Stimulated activated CD4-positive, alpha-beta T cell treated with anti-CD3 and anti-CD28 coated beads, Interleukin-1b, Interleukin-23, amount 100 ng/mL, for 1 hour (primary cell): ENCODE data around the gene KIRREL3.

Experiments used
- DNase-seq, 2 donors: peaks; one replicate each; pipeline ENCODE4 v3.0.0-alpha.2; 2020; ENCODE audit warnings: low read depth in 2 of 2

Gene KIRREL3

DNA sequence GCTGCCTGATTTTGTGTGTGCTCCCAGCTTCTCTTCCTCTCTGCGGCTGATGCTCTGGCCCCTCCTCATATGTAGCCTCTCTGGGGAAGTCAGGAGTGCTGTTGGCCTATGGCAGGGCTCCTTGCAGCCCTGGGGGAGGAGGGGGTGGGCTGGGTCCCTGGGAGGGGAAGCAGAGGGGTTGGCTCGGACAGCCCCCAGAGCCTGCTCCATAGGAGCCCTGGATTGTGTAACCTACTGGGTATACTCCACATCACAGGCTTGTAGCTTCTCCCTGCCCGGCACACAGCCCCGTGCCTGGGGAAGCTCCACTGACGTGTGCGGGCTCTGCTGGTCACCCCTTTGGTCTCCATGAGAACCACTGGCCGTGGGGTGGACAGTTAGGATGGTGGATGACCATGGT, 531.3 kb downstream of the KIRREL3 start:
- no peak for DNase-seq

DNA sequence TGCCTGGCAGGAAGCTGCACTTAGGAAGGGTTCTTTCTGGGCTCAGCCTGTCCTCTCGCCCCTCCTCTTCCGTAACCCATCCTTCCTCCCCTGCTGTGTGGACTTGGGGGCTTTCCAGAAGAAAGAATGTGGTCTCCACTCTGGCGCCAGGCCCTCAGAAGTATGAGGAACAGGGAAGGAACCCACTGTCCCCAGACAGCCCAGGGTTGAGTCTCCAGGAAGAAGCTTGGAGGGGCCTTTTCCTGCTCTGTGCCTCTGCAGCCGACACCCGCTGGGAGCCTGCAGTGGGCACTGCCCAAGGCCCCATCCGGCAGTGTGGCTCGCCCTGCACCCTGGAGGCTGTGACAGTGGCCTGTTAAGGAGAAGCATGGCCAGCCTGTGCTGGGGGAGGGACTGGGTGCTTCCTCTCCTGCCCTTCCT, 532.5 kb downstream of the KIRREL3 start:
- no peak for DNase-seq

DNA sequence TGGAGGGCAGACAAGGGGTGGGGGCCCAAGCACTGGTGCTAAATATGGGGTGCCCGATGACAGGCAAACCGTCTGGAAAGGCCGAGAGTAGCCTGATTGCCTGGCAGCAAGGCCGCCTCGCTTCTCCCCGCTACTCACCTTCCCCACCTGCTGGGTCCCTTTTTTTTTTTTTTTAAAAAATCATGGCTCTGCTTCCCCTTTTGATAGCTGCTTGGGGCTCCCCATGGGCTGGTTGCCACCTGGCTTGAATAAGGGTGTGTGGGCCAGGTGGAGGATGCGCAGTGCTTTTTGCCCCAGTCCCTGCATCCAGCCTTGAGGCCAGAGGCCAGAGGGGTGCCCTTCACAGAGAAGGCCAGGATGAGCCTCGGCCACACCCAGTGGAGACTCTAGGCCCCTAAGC, 533.1 kb downstream of the KIRREL3 start:
- no peak for DNase-seq

DNA sequence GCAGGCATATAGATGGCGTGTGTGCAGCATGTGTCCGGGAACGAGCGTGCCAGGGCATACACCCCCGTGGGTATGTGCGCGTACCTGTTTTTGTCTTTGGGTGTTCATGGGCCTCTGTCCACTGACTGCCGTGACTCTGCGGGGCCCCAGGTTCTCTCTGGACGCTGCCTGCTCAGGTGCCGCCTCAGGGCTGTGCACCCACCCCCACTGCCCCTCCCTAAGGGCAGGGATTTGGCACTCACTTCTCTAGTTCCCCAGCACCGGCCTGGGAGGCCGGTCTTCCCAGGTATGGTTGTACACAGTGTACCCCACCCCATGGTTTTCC, 533.6 kb downstream of the KIRREL3 start:
- DNase-seq, result no peak

DNA sequence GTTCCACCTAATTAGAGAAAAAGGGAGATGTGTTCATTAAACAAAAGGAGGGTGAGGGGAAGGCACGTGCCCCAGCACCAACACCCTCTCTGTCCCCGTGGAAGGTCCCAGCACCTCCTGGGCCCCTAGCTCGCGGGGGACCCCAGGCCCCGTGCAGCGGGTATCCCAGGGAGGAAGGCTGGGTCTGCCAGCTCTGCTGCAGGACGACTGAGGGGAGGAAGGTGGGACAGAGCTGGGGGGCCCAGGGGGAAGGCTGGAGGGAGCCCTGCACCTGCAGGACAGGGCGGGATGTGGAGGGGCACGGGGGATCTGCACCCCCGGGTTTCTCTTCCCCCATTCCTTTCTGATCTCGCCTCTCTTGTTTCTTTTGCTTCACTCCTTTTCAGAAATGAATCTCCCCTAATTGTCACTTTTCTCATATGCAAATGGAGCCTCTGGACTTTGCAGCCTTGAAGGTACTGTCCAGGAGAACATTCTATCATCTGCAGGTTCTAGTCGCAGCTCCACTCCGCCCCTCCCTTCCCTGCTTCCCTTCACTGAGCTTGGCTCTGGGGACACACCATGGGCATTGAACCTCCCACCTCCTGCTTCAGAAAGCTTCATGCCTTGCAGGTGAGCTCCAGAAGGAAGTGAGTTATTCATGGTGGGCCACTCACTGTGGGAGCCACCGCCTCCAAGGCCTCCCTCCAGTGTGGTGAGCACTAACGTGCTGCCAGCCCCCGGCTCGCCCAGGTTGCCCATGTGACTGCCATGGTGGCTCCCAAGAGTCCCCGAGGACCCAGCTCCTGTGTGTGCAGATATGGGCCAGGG, 534.1 kb downstream of the KIRREL3 start:
- no peak for DNase-seq

DNA sequence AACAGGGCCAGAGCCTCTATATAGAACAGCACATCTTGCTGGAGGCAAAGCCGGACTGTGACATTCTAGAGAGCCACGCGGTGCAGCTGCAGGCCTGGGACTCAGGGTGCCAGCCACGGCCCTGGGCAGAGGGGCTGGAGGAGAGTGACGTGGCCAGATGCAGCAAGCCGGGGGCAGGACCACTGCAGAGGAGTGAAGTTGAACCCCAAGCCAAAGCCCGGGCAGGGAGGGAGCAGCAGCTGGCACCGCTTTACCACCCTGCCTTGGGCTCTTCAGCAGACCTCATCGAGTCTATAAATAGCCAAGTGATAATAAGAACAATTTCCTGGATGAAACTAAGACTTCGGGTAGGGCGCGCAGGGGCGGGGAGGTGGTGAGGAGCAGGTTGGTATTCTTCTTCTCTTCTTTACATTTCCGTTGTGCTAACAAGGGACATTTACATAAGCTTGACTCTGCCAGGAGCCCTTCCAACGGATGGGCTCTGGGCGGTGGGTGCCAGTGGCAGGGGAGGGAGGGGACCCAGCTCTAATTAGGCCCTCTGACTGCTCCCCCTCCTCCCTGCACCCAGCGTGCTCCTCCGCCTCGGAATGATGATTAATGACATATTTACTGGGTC, 534.9 kb downstream of the KIRREL3 start:
- DNase-seq, result no peak

DNA sequence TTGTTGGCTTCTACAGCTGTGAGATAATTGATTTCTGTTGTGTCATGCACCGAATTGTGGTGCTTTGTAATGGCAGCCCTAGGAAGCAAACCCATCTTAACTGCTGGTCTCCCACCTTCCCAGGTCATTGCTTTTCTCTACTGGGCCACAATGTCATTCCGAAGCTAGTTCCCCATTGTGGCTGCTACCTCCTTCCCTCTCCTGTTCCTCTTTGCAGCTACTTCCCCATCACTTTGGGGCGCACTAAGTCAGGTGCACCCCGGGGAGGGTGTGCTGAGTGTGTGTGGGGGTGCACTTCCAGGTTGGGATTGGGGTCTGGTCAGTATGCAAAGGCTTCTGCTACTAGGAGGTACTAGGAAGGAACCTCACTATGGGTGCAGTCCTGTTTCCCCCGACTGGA, 535.8 kb downstream of the KIRREL3 start:
- no peak for DNase-seq

DNA sequence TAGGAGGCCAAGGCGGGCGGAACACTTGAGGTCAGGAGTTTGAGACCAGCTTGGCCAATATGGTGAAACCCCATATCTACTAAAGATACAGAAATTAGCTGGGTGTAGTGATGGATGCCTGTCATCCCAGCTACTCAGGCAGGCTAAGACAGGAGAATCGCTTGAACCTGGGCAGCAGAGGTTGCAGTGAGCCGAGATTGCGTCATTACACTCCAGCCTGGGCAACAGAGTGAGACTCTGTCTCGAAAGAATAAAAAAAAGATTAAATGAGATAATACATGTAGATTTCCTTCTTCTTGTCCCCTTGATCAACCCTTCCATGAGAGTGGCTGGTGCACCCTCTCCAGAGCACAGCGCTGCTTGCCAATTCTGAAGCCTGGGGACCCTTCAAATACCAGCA, 538.1 kb downstream of the KIRREL3 start:
- no peak for DNase-seq

DNA sequence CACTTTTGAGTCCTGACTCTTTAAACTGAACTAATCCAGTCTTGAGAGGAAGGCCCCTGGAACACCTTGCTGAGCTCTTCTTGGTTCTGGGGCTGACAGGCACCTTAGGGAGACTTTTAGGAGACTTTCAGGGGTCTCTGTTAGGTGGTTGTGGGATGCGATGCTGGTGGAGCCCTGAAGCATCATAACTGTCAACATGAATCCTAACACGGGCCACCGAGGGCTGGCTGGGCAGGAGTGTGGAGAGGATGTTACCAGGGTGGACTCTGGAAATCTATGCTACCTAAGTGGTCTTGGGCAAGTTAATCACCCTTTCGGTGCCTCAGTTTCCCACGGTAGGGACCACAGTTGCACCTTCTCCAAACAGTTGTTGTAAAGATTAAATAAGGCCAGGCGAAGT, 538.6 kb downstream of the KIRREL3 start:
- no peak for DNase-seq

DNA sequence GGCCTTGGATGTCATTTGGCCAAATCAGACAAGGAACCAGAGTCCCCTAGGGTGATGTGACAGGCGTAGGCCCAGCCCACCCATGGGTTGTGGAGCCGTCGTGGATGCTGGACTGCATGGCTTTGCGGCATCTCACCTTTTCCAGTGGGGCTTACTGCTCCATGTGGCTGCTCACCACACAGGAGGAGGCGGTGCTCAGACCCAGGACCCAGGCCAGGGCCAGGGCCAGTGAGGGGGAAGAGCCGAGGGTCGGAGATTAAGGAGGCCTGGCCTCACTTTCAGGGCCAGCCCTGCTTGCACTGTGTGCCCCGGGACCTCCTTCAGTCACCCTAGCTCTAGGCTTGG, 539.5 kb downstream of the KIRREL3 start:
- DNase-seq, result no peak

DNA sequence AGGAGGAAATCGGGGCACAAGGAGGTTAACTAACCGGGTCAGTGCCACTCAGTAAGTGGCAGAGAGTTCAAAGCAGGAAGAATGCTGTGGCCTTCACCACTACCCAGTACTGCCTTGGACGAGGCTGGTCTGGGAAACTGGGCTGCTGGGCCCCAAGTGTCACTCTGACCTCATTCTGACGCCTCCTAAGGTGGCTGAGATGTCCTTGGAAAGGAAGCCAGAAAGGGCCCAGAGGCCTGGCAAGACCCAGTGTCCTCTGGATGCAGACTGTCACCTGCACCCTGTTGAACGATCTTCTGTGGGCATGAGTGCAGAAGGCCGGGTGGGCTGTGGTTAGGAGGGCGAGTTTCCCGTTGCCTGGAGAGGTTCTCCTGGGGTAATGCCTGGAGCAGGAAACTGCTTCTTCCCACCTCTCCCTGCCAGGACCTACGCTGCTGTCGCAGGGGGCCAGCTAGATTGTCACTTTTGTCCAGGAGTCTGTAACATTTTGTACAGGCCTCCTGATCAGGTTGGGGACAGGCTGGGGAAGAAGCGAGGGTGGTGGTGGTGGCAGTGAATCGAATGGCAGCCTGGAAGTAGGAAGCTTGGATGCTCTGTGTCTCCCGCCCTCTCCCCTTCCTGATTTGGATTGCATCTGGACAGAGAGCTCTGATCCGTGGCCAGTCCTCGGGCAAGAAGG, 540.0 kb downstream of the KIRREL3 start:
- no peak for DNase-seq

DNA sequence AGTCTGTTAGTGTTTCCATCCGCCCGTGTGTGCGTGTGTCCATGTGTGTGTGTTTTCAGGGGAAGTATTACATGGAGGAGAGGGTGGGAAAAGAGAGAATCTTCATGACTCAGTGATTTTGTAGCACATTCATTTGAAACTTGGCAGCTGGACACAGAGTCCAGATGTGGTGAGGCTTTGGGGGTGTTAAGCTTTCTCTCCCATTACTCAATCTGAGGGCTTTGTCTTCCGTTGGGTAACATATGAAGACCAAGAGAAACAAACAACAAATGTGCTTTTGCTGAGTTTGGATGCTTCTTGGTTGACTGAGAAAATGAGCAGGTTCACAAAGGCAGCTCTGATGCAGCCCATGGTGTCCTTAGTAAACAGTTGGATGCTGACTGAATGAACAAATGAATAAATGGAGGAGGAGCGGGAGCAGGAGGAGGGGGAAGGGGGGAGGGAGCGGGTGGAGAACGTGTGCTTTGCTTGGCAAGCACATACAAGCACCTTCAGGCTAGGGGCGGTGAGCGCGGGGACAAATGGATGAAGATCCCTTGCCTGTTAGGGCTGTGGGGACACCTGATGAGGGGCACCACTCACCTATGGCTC, 540.8 kb downstream of the KIRREL3 start:
- no peak for DNase-seq

DNA sequence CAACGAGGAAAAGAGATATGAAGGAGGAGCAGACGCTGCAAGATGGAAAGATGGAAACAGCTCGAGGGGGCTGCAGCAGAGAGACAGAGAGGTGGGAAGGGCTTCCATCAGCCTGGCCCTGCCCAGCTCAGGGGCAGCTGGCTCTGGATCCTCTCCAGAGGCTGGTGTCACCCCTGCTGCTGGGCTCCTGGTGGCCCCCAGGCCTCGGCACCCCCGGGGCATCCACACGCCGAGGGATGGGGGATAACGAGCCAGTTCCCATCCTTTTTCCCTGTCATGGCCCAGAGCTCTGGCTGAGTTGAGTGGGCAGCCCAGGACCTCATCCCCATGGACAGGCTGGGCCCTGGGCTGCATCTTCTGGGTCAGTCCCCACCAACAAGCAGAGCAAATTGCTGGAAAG, 542.8 kb downstream of the KIRREL3 start:
- DNase-seq, result no peak

DNA sequence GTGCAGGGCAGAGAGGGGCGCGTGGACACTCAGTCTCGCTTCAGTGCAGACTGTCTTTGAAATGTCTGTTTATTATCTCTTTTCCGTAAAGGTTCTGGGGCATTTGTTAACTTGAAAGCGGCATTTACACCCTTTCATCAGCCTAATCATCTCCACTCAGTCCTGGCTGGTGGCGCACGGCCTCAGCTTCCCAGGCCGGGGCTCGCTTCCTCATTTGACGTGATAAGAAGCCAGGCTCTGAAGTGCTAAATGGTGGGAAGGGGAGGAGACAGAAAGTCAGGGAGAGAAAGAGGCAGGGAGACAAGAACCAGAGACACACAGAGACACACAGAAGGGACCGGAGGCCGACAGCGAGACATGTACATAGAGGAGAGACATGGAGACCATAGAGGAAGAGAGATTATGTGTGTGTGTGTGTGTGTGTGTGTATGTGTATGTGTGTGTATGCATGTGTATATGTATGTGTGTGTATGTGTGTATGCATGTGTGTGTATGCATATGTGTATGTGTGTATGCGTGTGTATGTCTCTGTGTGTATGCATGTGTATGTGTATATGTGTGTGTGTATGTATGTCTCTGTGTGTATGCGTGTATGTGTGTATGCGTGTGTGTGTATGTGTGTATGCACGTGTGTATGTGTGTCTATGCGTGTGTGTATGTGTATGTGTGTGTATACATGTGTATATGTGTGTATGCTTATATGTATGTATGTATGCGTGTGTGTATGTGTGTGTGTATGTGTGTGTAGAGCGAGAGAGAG, 543.6 kb downstream of the KIRREL3 start:
- no peak for DNase-seq

DNA sequence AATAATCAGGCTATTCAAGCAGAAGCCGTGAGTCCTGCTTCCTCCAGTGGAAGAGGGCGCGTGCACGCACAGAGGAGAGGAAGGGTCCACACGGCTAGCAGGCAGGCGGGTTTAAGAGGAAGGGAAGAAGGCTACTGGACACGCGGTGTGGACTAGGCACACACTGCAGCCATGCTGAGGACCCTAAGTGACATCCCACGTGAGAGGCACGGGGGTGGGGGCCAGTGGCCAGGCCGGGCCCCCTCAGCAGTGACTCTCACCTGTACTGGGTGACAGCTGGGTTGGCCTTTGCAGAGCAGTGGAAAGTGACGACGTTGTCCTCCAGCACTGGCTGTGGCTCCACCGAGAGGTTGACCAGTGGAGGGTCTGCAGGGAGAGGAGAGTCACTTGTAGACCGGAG, 544.5 kb downstream of the KIRREL3 start:
- DNase-seq, result no peak

DNA sequence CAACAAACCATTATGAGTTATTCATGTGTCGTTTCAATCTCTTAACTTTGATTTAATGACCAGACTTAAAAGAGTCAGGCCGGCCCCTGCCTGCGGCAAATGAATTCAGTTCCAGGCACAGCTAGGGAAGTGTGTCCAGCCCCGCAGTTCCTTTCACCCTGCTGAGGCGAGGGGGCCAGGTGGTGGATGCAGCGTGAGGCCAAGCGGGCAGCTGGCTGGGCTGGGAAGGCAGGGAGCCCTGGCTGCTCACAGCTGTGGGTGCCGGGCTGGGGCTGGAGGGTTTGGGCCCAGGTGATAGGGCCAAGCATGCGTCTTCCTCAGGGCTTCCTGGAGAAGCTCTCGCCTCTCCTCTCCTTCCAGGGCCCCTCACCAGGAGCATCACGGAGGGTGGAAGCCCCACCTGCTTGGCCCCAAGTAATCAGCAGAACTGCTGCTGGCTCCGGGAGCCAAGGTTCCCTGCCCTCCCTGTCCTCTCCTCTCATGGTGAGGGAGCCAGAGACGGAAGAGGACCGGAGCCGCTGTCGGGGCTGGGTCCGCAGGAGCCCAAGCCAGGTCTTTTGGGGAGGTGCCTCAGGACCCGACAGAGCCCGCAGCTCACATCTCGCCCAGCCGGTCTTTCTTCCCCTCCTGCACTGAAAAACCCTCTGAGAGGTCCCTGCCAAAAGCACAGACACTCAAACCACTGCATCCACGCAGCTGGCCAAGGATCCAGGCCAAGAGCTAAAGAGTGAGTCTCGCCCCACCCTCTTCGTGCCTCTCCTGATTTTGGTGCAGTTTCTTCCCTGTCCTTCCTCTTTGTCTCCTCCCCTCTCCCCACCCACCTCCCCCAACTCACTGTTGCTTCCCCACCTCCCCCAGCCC, 548.1 kb downstream of the KIRREL3 start:
- DNase-seq, result no peak

DNA sequence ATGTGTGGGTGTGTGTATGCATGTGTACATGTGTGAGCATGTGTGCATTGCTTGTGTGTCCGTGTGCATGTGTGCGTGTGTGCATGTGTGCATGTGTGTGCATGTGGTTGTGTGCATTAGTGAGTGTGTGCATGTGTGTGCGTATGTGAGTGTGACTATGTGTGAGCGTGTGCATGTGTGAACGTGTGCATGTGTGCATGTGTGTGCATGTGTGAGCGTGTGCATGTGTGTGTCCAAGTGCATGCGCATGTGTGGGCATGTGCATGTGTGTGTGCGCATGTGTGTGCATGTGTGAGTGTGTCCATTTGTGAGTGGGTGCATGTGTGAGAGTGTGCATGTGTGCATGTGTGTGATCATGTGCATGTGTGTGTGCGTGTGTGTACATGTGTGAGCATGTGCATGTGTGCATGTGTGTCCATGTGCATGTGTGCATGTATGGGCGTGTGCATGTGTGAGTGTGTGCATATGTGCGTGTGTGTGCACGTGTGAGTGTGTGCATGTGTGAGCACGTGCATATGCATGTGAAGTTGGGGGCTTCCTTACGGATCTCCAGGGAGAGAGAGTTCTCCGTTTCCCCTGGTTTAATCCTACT, 549.3 kb downstream of the KIRREL3 start:
- DNase-seq, result no peak

DNA sequence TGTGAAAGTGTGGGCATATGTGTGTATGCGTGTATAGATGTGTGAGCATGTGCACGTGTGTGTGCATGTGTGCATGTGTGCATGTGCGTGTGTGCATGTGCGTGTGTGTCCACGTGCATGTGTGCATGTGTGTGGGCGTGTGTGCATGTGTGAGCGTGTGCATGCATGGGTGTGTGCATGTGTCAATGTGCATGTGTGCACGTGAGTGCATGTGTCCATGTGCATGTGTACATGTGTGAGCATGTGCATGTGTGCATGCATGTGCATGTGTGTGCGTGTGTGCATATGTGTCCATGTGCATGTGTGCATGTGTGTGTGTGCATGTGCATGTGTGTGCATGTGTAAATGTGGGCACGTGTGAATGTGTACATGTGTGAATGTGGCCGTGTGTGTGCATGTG, 549.8 kb downstream of the KIRREL3 start:
- no peak for DNase-seq

DNA sequence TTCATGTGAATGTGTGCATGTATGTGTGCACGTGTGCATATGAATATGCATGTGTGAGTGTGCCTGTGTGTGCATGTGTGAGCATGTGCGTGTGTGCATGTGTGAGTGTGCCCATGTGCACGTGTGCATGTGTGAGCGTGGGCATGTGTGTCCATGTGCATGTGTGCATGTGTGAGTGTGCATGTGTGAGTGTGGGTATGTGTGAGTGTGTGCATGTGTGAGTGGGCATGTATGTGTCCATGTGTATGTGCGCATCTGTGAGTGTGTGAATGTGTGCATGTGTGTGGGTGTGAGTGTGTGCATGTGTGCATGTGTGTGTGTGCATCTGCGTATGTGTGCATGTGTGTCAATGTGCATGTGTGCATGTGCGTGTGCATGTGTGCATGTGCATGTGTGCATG, 550.4 kb downstream of the KIRREL3 start:
- no peak for DNase-seq

DNA sequence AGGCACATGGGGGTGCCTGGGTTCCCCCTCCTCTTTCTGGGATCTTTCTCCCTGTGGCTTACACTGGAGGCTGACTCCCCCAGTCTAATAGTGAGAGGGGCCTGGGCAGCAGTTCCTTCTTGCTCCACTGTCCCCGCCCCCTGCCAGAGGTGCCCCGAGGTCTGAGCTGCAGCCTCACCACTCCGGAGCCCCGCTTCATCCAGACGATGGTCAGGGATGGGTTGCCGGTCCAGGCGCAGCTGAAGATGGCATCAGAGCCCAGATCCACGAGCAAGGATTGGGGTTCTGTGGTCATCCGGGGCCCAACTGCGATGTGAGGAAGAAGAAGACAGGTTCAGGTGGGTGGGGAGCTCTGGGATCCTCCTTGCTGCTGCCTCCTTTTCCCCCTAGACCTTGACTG, 554.0 kb downstream of the KIRREL3 start:
- no peak for DNase-seq

DNA sequence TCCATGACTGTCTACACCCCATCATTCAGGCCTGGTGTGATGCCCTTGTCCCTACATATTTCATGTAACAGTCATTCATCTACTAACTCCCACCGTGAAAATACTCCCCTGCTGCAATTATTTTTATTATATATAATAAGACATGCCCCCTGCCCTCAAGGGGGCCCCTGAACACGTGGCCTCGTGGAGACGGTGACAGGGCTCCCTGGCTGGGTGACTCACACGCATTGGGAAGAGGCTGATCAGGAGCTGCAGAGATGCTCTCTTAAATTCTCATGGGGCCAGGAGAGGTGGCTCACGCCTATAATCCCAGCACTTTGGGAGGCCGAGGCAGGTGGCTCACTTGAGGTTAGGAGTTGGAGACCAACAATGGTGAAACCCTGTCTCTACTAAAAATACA, 556.5 kb downstream of the KIRREL3 start:
- DNase-seq, result no peak
